IPS DF 19.7 (cell line): ENCODE measurements around the gene TNFSF9.
"Not testable (repeated sequence)": the region's sequence is repeated elsewhere in the genome, so short reads cannot be mapped to it uniquely, and the experiment has no call there.

ENCODE experiments used
- DNase-seq: peaks from one replicate; pipeline ENCODE4 v3.0.0-alpha.2; 2013; ENCODE audit warnings: low read depth, low spot score

Gene TNFSF9

DNA sequence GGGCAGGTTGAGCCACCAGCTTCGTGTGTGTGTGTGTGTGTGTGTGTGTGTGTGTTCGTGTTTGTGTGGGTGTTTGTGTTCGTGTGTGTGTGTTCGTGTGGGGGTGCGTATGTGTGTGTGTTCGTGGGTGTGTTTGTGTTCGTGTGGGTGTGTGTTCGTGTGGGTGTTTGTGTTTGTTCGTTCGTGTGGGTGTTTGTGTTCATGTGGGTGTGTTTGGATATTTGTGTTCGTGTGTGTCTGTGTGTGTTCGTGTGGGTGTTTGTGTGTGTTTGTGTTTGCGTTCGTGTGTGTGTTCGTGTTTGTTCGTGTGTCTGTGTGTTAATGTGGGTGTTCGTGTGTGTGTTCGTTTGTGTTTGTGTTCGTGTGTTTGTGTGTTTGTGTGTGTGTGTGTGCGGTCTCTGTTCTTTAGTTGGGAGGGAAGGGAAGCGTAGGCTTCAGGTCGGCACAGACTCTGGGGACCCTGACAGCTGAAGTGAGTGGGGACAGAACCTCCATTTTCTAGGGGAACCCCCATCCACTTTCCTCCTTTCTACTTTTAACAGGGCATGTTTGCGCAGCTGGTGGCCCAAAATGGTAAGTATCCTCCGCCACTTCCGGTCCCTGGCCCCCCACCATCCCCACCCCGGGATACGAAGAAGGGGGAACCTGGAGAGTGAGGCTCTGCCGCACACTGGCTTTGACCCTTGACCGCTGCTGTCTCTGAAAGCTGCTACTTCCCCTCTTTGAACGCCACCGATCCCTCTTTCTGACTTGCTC lies 1.6 kb downstream of the TNFSF9 start:
- no peak for DNase-seq

- no peak for DNase-seq
These were observed 2.1 kb downstream of the TNFSF9 start for GRCh38 chr19:6533000-6533328.

DNA sequence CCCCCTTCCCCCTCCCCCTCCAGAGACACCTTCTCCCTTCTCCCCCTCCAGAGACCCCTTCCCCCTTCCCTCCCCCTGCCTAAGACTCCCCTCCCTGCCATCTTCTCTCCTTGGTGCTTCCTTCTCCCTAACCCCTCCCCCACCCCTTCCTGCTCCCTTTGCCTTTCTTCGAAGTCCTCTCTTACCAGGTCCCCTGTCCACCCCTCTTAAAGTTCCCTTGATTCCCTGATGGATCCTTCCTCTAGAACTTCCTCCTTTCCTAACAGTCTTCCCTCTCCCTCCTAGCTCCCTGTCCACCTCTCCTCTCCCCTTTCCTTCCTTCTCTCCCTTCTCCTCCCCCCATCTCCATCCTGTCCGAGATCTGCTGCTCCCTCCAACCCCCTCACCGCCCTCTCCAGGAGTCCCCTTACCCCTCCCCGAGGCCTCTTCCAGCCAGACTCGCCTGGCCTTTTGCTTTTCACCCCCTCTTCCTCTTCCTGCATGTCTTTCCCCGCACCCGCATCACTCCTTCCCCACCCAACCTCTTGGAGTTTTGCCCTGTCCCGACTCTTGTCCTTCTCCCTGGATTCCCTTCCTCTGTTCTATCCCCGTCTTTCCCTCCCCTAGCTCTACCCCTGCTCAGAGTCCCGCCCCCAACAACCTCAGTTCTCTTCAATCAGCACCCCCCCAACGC lies 3.1 kb downstream of the TNFSF9 start:
- no peak for DNase-seq

DNA sequence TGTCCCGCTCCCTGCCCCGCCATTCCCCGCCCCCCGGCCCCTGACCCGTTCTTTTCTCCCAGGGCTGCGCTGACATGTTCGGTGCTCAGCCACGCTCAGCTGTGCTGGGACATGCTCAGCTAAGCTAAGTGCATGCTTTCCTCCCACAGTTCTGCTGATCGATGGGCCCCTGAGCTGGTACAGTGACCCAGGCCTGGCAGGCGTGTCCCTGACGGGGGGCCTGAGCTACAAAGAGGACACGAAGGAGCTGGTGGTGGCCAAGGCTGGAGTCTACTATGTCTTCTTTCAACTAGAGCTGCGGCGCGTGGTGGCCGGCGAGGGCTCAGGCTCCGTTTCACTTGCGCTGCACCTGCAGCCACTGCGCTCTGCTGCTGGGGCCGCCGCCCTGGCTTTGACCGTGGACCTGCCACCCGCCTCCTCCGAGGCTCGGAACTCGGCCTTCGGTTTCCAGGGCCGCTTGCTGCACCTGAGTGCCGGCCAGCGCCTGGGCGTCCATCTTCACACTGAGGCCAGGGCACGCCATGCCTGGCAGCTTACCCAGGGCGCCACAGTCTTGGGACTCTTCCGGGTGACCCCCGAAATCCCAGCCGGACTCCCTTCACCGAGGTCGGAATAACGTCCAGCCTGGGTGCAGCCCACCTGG lies 3.7 kb downstream of the TNFSF9 start:
- DNase-seq: no peak

DNA sequence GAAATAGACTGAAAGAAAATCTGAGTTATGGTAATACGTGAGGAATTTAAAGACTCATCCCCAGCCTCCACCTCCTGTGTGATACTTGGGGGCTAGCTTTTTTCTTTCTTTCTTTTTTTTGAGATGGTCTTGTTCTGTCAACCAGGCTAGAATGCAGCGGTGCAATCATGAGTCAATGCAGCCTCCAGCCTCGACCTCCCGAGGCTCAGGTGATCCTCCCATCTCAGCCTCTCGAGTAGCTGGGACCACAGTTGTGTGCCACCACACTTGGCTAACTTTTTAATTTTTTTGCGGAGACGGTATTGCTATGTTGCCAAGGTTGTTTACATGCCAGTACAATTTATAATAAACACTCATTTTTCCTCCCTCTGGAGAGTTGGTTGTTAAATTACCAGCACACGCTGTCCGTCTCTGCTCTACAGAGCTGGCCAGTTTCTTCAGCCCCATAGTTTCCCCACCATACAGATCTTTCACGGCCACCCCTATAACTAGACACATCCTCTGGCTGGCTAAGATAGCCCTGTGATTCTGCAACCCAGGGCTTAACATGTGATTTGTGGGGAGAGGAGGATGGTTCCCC lies 4.8 kb downstream of the TNFSF9 start:
- DNase-seq: no peak

DNA sequence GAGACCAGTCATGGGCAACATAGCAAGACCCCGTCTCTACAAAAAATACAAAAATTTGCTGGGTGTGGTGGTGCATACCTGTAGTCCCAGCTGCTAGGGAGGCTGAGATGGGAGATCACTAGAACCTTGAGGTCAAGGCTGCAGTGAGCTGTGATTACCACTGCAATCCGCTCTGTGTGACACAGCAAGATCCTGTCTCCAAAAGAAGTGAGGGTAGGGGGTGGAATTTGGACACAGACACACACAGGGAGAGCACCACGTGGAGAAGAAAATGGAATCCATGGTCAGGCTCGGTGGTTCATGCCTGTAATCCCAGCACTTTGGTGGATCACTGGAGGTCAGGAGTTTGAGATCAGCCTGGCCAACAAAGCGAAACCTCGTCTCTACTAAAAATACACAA lies 8.7 kb downstream of the TNFSF9 start:
- no peak for DNase-seq

- no peak for DNase-seq
These were observed 10.3 kb downstream of the TNFSF9 start for GRCh38 chr19:6540918-6541689.

GRCh38 chr19:6543866-6544347 lies 13.1 kb downstream of the TNFSF9 start:
- DNase-seq: no peak

DNA sequence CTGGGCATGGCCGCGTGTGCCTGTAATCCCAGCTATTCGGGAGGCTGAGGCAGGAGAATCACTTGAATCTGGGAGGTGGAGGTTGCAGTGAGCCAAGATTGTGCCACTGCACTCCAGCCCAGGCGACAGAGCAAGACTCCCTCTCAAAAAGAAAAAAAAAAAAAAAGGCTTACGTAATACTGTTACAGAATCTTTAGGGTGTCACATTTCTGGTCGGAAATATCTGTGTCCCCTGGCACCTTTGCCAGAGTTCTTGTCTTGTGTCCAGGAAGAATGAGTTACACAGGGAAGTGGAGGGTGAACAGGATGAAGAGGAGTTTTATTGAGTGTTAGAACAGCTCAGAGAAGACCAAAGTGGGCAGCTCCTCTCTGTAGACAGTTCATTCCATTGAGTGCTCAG lies 19.9 kb downstream of the TNFSF9 start:
- DNase-seq: not testable (repeated sequence)

DNA sequence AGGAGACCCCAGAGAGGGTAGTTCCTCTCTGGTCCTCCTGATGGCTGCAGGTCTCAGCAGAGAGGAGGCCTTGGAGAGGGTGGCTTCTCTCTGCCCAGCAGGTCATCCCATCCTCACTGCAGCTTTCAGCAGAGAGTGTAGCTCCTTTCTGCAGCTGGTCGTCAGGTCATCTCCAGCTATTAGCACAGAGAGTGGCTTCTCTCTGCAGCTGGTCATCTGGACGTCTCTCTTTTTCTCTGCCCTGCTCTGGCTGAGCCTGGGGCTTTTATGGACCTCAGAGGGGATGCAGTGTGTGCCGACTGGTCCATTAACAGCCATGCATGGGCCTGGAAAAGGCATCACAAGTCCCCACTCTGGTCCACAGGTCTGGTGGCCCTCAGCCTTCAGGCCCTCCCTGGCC lies 20.3 kb downstream of the TNFSF9 start:
- no peak for DNase-seq

- DNase-seq: no peak
These were observed 21.0 kb downstream of the TNFSF9 start for GRCh38 chr19:6551607-6552450.

- DNase-seq: no peak
These were observed 25.2 kb downstream of the TNFSF9 start for GRCh38 chr19:6556043-6556449.

GRCh38 chr19:6556480-6557195 lies 25.8 kb downstream of the TNFSF9 start:
- DNase-seq: no peak

- DNase-seq: not testable (repeated sequence)
These were observed 31.6 kb downstream of the TNFSF9 start for GRCh38 chr19:6562437-6562836.

DNA sequence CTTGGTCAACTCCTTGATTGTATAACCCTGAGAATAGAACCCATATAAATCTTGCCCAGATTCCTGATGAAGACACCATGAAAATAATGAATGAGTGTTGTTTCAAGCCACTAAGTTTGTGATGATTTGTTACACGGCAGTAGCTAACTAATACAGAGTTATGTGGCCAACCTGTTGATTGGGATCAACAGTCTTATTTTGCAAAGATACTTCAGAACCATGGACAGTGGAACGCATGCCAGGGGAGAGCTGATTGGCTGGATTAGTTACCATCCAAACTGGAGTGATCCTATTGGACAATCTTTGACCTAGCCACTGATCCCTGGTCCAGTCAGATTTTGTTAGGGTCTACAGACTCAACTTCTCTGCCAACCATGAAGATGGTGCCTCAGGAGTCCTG lies 33.6 kb downstream of the TNFSF9 start:
- no peak for DNase-seq

GRCh38 chr19:6566727-6567126 lies 35.9 kb downstream of the TNFSF9 start:
- DNase-seq: not testable (repeated sequence)

DNA sequence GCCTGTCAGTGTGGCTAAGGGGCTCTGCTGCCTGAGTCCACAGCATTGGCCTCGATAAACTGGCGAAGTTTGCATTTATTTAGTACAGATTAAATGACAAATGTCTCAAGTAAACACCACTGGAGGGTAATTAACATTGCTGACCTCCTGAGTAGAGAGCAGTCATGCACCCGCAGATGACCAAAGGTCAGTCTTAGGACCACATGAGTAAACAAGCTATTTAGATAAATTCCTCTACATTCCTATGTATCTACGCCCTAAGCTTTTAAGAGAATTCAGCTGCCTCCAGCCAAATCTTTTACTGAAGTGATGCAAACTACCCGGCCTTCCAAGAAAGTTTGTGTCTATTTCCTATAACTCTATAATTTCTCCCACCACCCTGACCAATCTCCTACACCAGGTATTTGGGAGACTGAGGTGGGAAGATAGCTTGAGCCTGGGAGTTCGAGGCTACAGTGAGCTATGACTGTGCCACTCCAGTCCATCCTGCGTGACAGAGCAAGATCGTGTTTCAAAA lies 37.2 kb downstream of the TNFSF9 start:
- no peak for DNase-seq

DNA sequence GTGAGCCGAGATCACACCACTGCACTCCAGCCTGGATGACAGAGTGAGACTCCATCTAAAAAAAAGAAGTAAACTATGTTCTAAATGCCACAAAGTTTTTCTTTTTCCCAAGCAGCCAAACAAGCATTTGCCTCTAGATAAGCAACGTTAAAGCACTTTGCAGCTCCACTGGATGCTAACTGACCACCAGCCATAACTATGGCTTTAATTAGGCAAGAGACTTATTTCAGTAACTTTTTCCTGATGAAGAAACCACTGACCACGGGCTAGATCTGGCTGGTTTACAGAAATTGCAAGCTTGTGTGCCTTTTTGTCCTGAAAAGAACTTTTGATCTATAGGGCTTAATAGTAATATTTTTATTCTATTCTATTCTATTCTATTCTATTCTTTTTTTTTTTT lies 38.0 kb downstream of the TNFSF9 start:
- DNase-seq: no peak

- no peak for DNase-seq
These were observed 39.9 kb downstream of the TNFSF9 start for GRCh38 chr19:6570764-6571163.

GRCh38 chr19:6571167-6571566 lies 40.3 kb downstream of the TNFSF9 start:
- DNase-seq: no peak
